Measurements from ENCODE around the gene ALDH1B1.

The ALDH1B1 gene

GRCh38 chr9:38380230-38380871, 12.2 kb upstream of the ALDH1B1 start:
- no peak for DNase-seq (ENCODE audit: low read depth)
- TF ChIP-seq, protein P1, sequence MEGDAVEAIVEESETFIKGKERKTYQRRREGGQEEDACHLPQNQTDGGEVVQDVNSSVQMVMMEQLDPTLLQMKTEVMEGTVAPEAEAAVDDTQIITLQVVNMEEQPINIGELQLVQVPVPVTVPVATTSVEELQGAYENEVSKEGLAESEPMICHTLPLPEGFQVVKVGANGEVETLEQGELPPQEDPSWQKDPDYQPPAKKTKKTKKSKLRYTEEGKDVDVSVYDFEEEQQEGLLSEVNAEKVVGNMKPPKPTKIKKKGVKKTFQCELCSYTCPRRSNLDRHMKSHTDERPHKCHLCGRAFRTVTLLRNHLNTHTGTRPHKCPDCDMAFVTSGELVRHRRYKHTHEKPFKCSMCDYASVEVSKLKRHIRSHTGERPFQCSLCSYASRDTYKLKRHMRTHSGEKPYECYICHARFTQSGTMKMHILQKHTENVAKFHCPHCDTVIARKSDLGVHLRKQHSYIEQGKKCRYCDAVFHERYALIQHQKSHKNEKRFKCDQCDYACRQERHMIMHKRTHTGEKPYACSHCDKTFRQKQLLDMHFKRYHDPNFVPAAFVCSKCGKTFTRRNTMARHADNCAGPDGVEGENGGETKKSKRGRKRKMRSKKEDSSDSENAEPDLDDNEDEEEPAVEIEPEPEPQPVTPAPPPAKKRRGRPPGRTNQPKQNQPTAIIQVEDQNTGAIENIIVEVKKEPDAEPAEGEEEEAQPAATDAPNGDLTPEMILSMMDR (conservative IDR thresholded peaks at IDR 0.05; ENCODE audit: low read depth, low read length): no peak
- no peak overlapping the region for H3K4me3 ChIP-seq (ENCODE audit: low read length)

DNA sequence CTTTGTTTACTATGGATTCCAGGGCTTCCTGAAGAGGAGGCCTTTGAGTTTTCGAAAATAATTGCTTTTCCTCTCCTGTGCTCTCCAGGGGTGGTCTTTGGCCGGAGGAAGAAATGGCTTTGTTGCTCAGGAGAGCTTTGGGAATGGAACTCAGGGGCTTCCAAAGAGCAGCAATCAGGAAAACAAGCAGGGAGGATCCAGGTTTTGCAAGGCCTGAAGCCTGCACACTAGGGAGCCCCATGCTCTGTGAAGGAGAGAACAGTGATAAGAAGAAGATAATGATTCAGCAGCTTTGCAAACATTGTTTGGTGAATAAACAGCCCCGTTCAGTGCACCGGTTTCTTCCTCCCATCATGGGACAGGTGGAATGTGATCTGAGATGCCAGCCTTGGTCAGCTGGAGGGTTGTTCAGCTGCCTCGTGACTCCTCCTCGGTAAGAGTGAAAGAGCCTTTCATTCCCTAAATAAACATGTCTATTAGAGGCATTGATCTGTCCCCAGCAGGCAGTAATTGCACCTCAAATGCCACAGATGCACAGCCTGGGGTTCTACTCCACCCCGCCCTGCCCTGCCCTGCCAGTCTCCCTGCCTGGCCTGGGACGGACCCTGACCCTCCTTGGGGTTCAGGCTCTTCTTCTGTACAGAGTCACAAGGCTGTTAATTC, 11.5 kb upstream of the ALDH1B1 start:
- TF ChIP-seq, protein P1 (conservative IDR thresholded peaks at IDR 0.05; ENCODE audit: low read depth, low read length): no peak
- no peak for DNase-seq (ENCODE audit: low read depth)
- no peak overlapping the region for H3K4me3 ChIP-seq (ENCODE audit: low read length)

DNA sequence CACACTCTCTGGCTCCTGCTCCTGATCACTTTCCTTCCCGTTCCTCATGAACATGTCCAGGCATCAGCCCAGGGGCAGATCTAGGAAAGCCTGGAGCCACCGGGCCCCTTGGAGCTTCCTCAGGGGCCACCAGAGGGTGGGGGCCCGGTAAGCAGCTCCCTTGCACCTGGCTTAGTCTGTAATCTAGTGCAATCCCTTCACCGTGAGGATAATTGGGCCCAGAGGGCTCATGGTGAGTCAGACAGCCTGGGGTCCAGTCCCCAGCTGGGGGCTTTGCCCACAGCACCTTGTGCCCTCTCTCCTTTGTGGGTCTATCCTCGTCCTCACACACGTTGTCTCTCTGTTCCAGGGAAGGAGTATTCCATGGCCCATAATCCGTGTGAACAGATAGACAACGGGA, 10.4 kb upstream of the ALDH1B1 start:
- TF ChIP-seq, protein P1 (conservative IDR thresholded peaks at IDR 0.05; ENCODE audit: low read depth, low read length): no peak

DNA sequence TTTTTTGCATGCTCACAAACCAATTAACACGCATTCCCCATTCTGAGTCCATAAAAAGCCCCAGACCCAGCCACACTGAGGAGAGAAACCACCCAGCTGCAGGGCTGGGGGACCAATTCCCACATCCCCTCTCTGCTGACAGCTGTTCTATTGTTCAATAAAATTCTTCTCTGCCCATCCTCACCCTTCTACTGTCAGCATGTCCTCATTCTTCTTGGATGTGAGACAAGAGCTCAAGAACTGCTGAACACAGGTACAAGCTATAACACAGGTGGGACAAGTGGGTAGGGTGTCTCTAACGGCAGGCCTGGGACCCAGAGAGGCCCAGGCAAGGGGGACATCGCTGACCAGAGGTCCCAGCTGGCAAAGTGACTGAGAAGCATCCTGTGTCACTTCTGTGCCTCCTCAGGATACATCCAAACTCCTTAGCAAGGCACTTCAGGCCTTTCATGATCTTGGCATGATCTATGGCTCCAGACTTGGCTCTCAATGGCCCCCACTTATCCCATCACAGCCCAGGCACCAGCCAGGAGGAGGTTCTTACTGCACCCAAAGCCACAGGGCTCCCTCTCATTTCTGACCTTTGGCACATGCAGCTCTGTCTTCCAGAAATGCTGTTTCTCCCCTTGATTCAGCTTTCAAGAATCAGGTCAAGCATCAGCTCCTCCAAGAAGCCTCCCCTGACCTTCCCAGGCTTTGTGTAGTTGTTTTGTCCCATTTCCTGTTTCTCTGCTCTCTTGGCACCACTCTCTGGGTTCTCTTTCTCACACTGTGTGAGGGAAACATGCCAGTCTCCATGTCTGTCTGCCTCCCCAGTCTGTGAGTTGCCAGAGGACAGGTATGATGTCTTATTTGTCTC, 7.3 kb upstream of the ALDH1B1 start:
- no peak overlapping the region for H3K4me3 ChIP-seq (ENCODE audit: low read length)
- TF ChIP-seq, protein P1 (conservative IDR thresholded peaks at IDR 0.05; ENCODE audit: low read depth, low read length): no peak
- DNase-seq (ENCODE audit: low read depth): no peak

More for the DNA sequence above, 10.4 kb upstream of the ALDH1B1 start:
- no peak for DNase-seq (ENCODE audit: low read depth)
- H3K4me3 ChIP-seq (ENCODE audit: low read length): no peak overlapping the region

- no peak for DNase-seq (ENCODE audit: low read depth)
- TF ChIP-seq, protein P1 (conservative IDR thresholded peaks at IDR 0.05; ENCODE audit: low read depth, low read length): no peak
- H3K4me3 ChIP-seq (ENCODE audit: low read length): no peak overlapping the region
These were observed 6.6 kb upstream of the ALDH1B1 start for GRCh38 chr9:38385896-38386295.

DNA sequence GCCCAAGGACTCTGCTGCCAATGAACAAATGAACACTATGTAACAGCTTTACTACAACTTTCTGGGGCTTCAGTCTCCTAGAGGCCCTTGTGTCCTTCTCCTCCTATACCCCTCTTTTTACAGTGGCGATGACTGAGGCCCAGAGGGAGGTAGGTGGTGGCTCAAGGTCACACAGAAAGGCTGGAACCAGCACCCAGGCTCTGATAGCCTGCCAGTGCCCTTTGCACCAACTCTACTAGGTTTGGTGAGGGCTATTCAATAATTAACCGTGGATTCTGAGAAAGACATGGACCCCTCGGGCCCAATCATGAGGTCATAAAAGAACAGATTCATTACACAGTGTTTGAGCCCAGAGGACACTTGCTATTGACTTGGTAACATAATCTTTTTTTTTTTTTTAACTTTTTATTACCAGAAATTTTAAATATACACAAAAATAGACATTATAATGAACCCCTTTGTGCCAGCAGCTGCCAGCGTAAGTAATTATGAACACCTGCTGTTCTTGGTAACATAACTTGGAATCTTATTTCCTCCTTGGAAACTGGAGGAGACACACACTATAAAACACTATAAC, 6.1 kb upstream of the ALDH1B1 start:
- no peak for DNase-seq (ENCODE audit: low read depth)
- TF ChIP-seq, protein P1 (conservative IDR thresholded peaks at IDR 0.05; ENCODE audit: low read depth, low read length): no peak
- no peak overlapping the region for H3K4me3 ChIP-seq (ENCODE audit: low read length)

Measured in retinal pigment epithelial cell (primary cell).